WTC11 (cell line): ENCODE results near the gene SERPINH1.

ENCODE experiments used
- CBFB ChIP-seq: sonication (generic); formaldehyde crosslinking; IDR thresholded peaks from 2 replicates; pipeline ENCODE4 v1.8.1; 2022; ENCODE audit warnings: mild to moderate bottlenecking, low read depth, missing genetic modification reagents
- CTCF ChIP-seq: fragments of 200-600 bp; IDR thresholded peaks from 2 replicates; pipeline ENCODE4 v1.8.0; 2022; ENCODE audit warnings: antibody characterized with exemption
- ELF4 ChIP-seq: sonication (generic); formaldehyde crosslinking; IDR thresholded peaks from 2 replicates; pipeline ENCODE4 v1.8.1; 2022; ENCODE audit warnings: low read depth, mild to moderate bottlenecking, moderate library complexity, missing genetic modification reagents
- GRHL2 ChIP-seq: fragments of 250-450 bp; sonication (Bioruptor Pico); IDR thresholded peaks from 2 replicates; pipeline ENCODE4 v1.8.0; 2022; ENCODE audit warnings: mild to moderate bottlenecking, moderate library complexity; ENCODE audit not compliant: insufficient replicate concordance, severe bottlenecking
- MAX ChIP-seq: sonication (generic); formaldehyde crosslinking; IDR thresholded peaks from 2 replicates; pipeline ENCODE4 v1.8.0; 2022; ENCODE audit warnings: mild to moderate bottlenecking, missing genetic modification reagents
- TEAD4 ChIP-seq: sonication (generic); formaldehyde crosslinking; IDR thresholded peaks from 2 replicates; pipeline ENCODE4 v1.8.0; 2022; ENCODE audit warnings: mild to moderate bottlenecking, missing genetic modification reagents
- ZSCAN18 ChIP-seq: fragments of 250-450 bp; sonication (Bioruptor Pico); IDR thresholded peaks from 2 replicates; pipeline ENCODE4 v2.1.2; 2022; ENCODE audit warnings: mild to moderate bottlenecking, moderate library complexity

GRCh38 chr11:75598900-75599299 lies 36.8 kb downstream of the SERPINH1 start:
- TF ChIP-seq CTCF (no peak), TEAD4 (CRISPR knock-in tag) (no peak), ZSCAN18 (no peak), CBFB (CRISPR knock-in tag) (no peak), MAX (no peak), ELF4 (CRISPR knock-in tag) (no peak), GRHL2 (CRISPR knock-in tag) (no peak)
